NCI-H524 treated with DMSO at 0.1 percent for 48 hours (cell line): ENCODE results near the gene FRRS1.

Experiments
- DNase-seq: peaks from one replicate; lab custom pipeline; 2025; lab: John Stamatoyannopoulos, UW

Gene FRRS1

DNA sequence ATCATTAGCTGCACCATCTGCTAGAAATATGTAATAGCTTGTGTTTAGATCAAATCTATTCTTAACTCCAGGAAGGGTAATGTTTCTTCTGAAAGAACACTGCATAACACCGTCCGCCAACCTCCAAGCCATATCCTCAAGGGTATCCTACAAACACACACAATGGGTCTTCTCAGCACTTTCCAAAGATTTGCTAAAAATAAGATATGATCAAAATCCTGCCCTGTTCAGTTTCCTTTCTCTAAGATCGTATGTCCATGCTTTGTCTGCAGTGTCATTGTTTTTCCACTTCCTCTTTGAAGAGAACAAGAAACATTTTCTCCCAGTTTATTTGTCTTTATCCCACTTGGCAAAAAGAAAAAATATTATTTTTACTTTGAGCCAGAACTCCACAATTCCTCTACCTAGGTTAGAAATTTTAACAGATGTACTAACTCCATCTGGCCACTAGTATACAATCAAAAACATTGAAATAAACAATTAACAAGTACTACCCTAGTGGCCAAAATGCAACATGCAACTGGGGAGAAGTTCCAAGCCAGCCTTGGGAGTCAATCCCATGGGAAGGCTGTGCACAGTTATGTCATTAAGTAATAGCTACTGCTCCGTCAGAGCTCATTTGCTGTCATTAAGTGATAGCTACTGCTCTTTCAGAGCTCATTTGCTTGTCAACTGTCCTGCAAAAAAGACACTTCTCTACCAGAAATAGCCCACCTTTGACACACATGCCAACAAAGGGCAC lies 37.8 kb downstream of the FRRS1 start:
- no peak for DNase-seq

DNA sequence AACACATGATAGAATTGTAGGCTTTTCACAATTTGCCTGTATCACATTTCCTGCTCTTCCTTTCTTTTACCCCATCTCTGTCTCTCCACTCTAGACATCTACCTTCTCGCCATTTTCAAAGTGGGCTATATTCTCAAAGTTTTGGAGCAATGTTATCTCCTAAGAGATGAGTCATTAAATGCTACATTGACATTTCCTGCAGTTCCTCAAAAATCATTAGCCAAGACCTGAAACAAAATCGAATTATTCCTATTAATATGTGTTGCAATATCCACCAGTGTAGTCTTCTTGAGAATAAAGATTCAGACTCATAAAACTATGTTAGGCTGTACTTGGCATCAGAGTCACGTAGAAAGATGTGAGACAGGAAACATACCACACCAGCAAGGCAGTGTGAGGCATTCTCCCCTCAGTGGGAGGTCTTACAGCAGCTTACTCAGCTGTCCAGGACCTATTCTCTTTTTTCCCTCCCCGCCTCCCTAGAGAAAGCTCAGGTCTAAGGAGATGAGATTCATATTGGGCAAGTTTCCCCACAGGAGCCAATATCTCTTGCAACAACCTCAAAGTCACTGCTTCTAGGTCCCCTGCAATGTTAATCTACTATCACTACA lies 38.8 kb downstream of the FRRS1 start:
- no peak for DNase-seq

DNA sequence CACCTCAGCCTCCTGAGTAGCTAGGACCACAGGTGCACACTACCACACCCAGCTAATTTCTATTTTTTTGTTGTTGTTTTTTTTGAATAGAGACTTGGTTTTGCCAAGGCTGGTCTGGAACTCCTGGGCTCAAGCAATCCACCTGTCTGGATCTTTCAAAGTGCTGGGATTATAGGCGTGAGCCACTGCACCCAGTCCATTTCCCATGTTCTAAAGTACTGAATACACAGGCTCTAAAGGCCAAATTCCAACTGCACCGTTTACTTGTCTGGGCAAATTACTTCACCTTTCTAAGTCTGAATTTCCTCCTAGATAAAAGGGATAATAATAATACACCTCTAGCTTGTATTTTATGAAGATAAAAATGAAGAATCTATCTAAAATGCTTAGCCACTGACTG lies 39.6 kb downstream of the FRRS1 start:
- no peak for DNase-seq

DNA sequence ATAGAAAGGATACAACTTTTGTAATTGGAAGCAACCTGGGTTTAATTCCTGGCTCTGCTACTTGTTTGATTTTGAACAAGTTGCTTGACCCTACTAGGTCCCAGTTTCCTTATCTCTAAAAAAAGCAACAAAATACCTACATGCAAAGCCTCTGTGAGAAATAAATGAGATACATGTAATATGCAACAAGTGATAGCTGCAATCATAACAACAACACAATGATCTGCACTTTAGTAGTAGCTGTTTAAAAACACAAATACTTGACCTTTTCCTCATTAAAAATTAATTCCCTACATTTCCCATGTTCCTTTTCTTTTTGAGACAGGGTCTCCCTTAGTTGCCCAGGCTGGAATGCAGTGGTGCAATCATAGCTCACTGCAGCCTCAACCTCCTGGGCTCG lies 40.0 kb downstream of the FRRS1 start:
- no peak for DNase-seq

DNA sequence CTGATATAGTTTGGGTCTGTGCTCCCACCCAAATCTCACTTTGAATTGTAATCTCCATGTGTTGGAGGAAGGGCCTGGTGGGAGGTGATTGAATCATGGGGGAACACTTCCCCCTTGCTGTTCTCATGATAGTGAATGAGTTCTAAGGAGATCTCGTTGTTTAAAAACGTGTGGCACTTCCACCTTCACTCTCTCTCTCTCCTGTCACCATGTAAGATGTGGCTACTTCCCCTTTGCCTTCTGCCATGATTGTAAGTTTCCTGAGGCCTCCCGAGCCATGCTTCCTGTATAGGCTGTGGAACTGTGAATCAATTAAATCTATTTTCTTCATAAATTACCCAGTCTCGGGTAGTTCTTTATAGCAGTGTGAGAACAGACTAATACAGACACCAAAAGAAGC lies 40.4 kb downstream of the FRRS1 start:
- no peak for DNase-seq

DNA sequence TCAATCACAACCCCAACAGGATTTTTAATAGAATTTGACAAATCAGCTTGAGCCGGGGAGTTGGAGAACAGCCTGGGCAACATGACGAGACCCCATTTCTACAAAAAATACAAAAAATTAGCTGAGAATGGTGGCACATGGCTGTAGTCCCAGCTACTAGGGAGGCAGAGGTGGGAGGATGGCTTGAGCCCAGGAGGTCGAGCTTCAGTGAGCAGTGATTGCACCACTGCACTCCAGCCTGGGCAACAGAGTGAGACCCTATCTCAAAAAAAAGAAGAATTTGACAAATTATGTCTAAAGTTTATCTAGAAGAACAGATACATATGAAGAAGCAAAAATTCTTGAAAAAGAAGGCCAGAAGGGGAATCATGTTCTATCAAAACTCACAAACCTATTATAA lies 43.2 kb downstream of the FRRS1 start:
- no peak for DNase-seq

DNA sequence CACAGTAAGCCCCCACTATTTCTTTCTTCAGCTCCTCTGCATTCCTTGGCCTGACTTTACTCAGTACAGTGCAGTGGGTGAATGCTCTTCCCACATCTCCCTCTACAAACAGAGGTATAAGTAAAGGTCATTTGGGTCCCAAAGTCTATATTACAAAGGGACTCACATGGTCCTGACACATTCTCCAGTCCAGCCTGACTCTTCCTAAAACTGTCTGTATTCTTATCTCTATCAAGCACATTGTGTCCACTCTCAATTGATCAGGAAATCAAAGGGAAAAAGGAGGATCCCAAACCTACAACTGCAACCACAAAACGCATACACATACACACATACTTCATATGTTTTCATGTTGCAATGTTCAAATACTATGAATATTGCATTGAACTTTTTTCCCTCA lies 49.4 kb downstream of the FRRS1 start:
- no peak for DNase-seq

DNA sequence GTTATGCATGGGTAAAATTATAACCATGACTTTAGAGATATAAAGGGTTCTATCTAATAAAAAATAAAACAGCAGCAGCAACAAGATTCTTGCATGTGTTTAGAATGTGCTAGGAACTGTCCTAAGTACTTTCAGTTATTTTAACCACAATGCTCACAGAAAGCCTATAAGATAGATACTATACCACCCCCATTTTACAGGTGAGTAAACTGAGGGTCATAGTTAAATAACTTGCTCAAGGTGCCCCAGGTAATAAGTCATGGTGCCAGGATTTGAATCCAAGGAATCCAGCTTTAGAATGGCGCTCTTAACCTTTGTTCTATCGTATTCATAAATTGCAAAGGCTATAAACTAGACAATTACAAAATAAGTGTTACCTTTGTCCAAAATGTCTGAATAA lies 53.4 kb downstream of the FRRS1 start:
- no peak for DNase-seq

DNA sequence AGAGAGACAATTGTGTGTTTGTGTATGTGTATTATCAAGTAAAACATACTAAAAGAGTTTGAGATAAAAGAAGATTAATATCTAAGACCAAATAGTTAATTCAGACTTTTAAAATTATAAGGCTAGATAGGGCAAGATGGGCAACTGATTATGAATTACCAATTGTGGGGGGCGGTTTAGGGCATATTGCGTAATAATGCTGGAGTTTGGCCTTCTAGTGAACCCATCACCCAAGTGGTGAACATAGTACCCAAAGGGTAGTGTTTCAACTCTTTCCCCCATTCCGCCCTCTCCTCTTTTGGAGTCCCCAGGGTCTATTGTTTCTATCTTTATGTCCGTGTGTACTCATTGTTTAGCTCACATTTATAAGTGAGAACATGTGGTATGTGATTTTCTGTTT lies 55.4 kb downstream of the FRRS1 start:
- DNase-seq = no peak

DNA sequence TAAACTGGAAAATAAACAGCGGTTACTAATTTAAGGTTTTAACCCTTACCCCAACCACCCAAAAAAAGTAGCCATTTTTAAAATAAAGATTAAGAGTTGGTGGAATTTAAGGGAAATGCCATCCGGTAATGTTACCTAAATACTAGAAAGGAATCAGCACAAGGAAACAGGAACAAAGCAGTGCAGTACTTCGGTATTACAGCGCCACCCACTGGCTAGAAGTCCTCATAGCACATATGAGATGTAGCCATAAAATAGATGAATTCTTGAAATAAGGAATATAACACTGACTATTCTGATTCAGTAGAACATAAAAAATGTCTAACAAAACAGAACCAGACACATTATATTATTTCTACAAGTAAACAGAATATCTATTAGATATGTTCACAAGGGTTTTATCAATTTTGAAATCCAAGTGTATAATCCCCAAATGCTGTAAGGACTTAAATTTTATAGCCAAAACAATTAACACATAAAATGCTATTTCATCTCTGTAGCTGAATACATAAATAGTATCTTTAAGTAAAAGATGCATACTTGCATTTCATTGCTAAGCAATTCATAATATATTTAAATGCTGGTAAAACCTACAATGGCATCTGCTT lies 58.8 kb downstream of the FRRS1 start:
- peak; percentile 43 for DNase-seq

DNA sequence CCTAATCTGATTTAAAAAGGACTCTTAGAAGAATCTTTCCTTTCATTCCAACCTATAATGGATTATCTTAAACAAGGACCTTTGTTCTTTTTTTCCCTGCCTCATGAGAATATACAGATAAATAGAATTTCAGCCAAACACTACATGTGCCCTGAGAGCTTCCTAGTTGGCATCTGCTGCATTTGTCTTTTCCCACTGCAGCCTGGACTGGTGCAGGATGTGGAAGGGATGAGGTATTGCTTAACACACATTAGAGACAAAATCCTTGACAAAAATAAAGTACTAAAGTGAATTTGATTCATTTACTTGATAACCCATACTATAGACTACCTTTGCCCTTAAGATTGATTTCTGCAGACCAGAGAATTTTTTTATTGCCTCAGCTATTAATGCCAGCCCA lies 61.0 kb downstream of the FRRS1 start:
- DNase-seq = no peak

DNA sequence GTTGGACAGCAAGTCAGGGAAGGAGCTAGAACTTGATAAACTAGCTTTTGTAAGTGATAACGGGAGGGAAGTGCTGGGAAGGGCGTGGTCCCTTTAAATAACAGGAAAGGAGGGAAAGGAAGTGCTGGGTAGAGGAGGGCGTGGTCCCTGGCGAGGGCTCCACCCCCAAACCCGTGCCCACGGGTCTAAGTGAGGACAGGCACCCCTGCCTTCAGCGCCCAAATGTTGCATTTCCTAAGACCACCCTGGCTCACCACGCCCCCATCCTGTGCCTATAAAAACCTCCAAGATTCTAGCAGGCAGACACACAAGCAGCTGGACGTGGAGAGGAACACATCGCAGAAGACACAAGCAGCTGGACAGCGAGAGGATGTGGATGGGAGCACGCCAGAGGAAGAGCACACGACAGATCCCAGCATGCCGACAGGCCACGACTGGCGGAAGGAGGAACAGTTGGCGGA lies 62.0 kb downstream of the FRRS1 start:
- DNase-seq = peak; percentile 15

DNA sequence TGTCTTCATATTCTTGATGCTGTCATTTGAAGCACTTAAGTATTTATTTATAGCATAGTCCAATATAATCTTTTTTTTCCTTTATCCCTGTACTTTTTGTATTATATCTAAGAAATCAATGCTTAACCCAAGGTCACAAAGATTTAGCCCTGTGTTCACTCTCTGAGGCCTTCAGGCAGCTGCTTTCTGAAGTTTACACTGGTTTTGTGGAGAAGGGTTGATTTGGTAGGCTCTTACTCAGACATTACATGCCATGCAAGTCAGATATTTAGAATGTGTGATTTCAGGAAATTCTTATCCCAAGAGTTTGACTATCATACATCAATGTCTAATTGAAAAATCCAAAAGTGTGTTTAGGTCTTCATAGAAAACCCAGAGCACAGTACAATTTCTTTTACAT lies 64.2 kb downstream of the FRRS1 start:
- DNase-seq = no peak

DNA sequence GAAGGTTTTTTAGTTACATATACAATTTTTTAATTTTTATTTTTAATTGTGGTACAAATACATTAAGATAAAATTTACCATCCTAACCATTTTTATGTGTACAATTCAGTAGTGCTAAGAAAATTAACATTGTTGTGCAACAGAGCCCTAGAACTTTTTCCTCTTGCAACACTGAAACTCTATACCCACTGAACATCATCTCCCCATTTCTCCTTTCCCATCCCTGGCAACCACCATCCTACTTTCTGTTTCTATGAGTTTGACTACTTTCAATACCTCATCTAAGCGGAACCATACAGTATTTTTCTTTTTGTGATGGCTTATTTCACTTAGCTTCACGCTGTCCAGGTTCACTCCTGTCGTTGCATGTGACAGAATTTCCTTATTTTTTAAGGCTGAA lies 66.4 kb downstream of the FRRS1 start:
- no peak for DNase-seq

DNA sequence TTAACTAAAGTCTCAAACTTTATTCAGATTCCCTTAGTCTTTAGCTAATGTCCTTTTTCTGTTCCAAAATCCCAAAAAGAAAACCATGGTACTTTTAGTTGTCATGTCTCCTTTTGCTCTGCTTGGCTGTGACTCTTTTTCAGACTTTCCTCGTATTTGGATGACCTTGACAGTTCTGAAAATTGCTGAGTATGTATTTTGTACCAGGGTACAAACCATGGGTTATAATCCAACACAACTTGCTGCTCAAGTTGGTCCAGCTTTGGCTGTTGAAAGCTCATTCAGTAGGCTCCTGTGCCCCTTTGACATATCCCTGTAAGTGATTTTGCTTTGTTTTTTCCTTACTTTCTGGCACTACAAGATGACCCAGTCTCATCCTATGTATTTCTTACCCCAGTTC lies 68.9 kb downstream of the FRRS1 start:
- no peak for DNase-seq

DNA sequence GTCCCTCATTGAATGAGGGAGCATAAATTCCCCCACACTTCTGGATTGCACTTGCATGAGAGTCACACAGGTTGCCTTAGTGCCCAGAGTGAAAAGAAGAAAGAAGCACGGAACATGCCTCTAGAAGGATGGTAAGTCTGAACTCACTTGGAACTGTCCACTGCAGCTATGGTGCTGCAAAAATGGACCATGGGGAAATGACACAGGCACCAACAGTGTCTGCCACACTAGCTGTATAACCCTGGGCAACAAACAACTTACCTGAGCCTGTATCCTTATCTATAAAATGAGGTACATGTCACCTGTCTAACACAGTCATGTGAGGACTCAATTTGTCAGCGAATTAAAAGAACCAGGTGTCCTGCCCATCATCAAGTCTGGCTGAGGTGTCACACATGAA lies 69.8 kb downstream of the FRRS1 start:
- no peak for DNase-seq

DNA sequence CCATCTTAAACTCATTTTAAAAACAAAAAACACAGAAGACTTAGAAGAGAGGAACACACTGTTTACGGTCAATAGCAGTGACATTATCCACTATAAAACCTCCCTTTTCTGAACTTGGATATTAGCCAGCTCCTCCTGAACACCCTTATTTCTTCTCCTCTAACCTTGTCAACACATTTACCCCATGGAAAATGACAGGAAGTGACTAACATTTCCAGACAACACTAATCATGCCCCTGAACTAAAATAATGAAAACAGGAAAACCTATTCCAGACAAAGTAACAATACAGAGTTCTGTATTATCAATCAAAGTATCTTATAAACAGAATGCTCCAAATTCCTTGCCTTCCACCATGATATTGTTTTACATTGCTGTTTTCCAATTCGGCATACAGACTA lies 75.3 kb downstream of the FRRS1 start:
- DNase-seq = no peak

DNA sequence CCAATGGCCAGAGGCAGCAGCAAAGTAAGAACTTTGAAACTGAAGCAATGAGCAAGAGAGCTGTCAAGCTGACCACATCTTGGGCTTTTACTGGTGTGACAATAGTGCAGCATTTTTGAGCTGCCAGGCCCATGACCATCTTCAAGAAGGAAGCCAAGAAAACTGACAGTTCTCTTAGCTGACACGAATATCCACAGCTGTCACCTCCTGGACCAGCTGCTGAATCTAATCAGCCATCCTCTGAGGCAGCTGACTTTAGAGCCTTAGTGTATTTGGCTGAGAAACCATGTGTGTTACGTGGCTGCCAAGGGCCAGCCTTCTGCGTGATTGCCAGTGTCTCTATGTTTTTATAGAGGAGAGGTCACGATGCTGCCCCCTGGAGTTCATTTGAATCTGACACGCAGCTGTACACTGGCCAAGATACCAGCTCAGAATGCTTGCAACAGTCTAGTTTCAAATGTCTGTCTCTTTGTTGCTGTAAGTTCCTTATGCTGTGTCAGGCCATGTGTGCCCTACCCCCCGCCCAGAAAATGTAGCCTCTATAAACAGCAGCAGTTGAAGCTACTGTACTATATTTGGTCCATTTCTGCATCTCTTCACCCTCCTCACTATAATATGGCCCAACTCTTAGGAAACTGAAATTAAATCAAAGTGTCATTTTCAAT lies 80.8 kb downstream of the FRRS1 start:
- DNase-seq = peak; percentile 81

DNA sequence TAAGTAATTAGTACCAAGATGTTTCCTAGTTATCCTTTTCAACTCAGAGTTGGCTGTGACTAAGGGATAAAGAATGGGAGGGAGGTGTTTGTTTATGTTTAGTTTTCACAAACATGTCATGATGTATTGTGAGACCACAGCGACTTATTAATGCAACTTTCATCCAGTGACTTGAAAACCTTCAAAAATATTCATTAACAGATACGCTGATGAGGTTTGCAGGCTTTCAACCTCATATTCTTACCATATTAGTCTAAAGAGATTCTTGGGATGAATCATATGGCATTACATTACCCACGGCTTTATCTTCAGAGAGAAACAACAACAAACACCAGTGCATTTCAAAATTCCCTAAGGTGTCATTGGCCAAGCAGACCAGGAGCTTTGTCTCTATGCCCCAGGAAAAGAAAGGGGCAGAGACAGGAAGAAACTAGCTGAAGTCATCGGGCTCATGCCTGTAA lies 84.1 kb downstream of the FRRS1 start:
- no peak for DNase-seq

DNA sequence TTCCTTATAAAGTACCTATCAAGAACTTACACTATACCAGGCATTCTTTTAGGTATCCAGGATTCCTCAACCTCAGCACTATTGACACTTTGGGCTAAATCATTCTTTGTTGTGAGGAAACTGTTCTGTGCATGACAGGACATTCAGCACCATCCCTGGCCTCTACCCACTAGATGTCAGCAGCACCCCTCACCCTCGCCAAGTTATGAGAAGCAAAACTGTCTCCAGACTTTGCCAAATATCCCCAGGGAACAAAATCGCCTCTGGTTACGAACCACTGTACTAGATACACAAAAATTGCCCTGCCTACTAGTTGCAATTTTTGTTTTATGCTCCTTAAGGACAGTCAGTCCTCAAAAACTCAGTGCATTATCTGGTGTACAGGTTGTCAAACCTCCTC lies 84.9 kb downstream of the FRRS1 start:
- DNase-seq = no peak

DNA sequence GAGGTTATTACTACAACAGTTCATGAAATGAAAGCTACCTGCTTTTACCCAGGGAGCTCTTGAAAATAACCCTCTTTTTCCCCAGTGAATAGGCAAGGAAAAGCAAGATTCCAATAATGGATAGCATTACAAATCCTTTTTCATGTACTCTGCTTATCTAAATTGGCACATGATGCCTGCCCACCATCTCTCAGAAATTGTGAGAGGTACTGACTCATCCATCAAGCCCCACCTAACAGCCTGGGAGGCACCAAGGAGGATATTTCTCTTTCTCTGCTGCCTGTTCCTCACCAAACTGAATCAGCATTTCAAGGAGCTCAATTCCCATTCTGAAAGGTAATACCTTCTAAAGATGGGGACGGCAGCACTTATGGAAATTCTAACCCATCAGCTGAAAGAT lies 86.2 kb downstream of the FRRS1 start:
- DNase-seq = no peak

DNA sequence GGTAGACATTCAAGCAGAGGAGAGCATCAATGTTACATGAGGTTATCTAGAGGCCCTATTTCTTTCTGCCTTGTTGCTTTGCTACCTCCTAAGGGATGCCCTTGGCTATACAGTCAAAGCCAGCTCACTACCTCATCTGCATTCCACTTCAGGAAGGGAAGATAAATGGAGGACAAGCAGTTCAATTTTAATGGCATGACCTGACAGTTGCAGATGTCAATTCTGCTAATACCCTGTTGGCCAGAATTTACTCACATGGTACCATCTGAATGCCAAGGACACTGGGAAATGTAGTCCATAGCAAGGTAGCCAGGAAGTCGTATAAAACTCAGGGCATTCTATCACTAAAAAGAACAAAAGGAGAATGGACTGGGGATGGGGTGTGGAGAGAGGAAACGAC lies 89.0 kb downstream of the FRRS1 start:
- DNase-seq = no peak

DNA sequence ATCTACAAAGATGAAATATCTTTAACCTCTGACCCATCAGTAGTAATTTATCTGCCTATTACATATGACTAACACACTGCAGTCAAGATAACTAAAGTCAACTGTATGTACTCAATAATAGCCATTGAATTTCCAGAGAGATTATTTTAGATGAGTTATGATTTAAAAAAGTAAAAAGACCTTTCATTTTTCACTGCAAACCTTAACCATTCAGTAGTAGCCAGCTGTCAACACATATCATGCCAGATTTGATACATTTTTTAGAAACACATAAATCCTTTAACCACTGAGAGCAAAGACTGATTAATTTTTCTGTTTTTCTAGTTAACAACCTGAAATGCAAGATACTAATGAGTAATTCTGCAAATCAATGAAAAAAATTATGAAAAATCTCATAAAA lies 89.6 kb downstream of the FRRS1 start:
- DNase-seq = no peak
